HG02970 (cell line): ENCODE data around the gene LRRC56.

ENCODE experiments used
- ATAC-seq: cut with Tn5 transposase; IDR thresholded peaks from one replicate; pipeline ENCODE4 v1.9.1; 2021; ENCODE audit warnings: mild to moderate bottlenecking, moderate library complexity, moderate number of reproducible peaks; ENCODE audit not compliant: unreplicated experiment, low FRiP score

Gene LRRC56

DNA sequence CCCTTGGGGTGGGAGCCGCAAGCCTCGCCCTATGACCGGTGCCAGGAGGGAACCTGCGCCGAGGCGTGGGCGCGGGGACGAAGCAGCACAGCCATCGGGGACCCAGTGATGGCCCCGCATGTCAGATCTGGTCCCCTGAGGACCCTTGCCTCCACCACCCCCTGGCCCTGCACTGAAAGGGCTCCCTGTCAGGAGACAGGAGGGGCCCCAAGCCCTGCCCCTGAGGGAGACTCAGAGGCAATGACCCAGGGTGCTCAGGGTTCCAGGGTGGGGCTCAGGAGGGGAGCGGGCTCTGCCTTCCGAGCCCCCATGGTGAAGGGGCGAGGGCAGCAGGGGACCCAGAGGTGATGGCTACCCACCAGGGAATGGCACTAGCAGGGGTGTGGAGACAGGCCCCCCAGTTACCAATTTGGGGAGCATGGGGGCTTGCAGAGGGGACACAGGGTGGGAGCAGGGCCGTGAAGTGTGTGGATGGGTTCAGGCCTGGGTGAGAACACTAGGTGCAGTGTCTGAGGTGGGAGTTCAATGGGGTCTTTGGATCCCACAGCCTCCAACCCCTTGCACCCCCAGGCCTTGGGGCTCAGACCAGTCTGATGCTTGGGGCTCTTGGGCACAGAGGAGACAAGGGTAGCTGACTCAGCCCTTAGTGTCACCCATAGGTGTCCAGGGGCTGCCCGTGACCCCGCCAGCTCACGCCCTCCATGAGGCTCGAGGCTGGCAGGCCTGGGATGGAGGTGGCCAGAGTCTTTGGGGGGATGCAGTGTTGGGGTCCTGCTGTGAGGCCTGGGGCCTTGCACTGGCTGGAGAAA, 499 bp downstream of the LRRC56 start:
- ATAC-seq = no peak

DNA sequence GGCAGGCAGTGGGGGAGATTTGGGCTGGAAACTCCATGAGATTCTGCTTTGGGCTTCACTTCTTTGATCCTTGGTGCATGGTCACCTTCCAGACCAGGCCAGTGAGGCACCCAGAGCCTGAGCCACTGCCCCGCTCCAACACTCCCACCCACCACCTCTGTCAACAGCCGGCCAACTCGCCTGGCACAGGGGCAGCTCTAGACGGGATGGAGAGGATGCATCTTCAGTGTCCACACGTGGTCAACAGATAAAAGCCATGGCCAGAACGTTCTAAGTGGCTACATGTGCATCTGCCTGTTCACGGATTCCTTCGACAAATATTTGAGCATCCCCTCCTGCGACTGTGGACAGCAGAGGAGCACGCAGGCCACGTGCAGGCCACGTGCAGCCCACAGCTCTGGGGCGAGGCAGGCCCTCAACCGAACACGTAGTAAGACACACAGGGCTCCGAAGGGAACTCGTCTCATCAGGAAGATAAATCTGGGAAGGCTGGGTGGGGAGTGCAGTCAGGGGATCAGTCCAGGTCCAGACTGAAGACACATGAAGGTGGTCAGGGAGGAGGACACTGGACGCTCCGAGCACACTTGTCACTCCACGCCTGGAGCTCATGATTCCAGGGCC, 1.2 kb downstream of the LRRC56 start:
- no peak for ATAC-seq

DNA sequence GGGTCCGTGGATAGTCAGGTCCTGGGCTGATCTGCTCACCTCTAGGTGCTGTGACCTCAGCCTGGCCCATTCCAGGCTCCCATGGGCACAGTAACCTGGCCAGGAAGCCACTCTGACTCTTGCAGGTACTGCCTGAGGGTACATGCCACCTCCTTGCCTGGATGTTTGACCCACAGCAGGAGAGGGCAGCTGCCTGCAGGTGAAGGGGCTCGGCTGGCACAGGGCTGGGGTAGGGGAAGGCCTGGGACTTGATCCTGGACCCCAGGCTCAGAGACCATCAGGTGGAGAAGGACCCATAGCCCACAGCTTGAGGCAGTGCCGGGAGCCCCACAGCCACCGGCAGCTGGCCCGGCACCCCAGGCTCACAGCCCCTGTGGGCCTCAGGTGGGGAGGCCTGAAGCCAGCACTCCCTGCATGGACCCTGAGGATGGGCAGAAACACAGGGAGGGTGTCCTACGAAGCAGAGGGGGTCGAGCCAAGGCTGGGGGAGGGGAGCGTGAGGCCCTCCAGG, 2.7 kb downstream of the LRRC56 start:
- no peak for ATAC-seq

DNA sequence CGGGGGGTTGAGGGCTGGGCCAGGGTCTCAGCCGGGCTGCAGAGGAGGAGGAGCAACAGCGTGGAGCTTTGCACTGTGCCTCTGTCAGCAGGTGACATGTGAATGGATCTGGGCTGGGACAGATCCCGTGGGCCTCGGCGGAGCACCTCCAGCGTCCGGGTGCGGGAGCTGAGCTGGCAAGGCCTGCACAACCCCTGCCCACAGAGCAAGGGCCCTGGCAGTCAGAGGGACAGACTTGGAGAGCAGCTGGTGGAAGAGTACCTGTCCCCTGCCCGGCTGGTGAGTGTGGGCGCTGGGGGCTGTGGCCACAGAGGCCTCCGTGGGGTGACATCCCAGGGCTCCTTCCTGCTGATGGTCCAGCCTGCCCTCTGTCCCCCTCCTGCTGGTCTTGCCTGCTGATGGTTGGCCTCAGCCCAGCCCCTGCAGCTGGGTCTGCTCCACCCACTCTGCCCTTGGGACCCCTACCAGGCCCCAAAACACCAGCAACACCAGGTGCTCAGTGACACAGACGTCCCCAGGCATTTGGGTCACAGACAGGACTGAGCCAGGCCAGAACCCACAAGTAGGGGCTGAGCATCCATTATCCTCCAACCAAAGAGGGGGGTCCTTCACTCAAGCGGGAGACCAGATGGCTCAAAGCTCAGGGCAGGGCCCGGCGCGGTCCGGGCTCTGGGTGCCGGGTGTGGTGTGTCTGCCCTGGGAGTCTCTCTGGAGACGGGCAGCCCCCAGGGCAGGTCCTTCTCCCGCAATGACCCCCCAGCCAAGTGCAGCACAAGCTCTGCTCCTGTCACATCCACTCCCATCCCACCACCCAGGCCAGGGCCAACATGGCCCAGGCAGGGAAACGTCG, 3.5 kb downstream of the LRRC56 start:
- no peak for ATAC-seq

DNA sequence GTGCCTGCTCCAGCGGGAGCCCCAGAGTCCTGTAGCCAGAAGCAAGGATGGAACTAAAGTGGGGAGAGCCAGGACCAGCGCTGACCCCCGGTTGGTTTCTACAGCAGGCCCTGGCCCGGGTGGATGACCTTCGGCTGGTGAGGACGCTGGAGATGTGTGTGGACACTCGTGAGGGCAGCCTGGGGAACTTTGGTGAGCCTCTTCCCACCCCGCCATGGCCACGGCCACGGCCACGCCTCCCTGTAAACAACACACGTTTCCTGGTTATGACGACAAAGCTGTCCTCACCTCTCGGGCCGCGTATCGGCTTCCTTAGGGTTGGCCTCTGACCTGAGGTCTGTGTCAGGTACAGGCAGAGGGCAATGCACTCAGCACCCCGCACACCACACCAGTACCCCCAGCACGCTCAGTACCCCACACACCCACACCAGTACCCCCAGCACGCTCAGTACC, 4.1 kb downstream of the LRRC56 start:
- no peak for ATAC-seq

DNA sequence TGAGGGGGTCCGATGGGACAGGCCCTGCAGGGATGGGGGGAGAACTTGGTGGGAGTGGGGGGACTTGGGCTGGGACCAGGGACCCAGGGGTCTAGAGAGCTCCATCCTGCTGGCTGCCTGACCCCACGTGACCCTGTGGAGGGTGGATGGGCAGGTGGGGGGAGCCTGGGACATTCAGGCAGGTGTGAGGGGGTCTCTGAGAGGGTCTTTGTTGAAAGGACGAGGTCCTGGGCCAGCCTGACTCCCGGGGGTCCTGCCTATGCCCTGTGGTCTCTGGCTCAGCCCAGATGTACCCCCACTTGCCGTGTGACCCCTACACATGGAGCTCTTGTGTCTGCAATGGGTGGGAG, 7.5 kb downstream of the LRRC56 start:
- ATAC-seq = no peak

DNA sequence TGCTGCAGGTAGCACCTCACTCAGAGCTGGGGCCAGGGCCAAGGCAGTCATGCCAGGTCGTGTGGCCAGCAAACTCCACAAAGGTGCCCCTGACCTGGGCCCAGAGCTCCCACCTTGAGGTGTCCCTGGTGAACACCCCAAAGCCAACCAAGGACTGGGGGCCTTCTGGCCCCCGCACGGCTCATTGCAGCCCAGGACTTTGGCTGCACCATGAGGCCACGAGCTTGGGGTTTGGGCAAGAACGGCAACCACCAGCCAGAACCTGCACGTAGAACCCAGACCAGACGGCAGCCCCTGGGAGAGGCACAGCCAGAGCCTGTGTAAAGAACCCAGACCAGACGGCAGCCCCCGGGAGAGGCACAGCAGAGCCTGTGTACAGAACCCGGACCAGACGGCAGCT, 7.8 kb downstream of the LRRC56 start:
- no peak for ATAC-seq

DNA sequence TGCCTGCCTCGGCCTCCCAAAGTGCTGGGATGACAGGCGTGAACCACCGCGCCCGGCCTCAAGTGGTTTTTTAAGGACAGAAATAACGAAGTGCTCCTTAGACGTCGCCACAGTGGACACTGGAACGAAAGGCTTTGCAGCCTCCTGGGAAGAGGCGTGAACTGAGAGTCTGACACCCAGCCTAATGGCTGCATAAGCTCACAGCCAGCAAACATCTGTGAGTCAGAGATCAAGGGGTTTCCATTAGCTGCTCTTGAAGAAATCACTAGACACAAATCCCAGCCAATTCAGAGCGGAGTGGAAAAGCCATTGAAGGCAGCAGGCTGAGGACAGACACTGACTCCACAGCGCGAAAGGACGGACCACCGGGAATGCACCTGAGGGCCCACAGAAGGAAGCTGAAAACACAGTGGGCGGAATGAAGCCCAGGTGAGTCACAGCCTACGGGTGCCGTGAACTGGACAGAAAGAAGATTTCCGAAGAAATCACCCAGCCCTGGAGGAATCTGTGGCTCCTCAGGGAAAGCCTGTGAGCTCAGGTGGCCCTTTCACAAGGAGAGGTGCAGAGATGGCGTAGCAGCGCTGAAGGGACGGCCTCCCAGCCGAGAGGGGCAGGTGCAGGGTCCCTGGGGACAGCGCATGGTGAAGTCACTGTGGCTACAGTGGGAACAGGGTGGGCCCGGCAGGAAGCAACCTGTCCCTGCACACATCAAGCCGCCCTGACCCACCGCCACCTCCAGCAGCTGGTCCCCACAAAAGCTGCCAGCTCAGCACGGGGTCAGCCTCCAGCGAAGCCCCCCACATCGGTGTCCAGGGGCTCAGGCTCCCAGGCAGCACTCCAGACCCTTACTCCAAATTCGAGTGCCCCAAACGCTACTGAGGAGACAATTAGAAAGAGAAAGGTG, 11.6 kb downstream of the LRRC56 start:
- no peak for ATAC-seq

DNA sequence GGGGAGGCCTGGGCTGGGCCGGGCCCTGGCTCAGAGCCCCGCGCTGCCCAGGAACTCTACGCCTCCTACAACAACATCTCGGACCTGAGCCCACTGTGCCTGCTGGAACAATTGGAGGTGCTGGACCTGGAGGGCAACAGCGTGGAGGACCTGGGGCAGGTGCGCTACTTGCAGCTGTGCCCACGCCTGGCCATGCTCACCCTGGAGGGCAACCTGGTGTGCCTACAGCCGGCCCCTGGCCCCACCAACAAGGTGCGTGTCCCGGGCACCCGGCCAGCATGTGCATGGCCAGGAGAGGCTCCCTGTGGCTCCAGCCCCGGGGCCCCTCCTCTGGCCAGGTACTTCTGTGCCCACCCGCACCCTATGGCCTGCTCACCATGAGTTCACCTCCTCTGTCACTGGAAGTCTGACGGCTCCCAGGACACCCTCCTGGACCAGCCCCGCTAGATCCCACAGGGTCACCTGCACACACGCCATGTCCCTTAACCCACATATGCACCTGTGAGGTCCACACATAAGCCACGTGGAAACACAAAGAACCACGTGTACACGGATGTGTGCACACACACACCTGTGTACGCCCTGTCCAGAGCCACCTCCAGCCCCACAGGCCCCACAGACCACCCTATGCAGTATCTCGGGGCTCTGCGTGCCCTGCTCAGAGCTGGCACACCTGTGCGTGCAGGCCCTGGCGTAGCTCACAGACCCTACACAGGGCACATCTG, 12.9 kb downstream of the LRRC56 start:
- ATAC-seq = no peak

DNA sequence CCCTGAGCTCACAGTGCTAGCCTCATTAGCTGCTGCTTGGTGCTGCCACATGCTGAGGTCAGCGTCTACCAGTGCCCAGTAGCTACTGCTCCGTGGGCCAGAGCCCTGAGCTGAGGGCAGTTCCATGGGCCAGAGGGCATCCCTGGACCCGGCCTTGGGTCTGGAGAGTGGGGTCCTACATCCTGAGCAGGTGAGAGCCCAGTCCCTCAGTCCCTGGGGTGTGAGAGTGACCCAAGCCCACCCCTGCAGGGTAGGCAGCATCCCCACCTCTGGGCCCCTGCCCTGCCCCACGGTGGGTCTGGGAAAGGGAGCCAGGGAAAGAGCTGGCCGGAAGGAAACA, 13.4 kb downstream of the LRRC56 start:
- no peak for ATAC-seq

DNA sequence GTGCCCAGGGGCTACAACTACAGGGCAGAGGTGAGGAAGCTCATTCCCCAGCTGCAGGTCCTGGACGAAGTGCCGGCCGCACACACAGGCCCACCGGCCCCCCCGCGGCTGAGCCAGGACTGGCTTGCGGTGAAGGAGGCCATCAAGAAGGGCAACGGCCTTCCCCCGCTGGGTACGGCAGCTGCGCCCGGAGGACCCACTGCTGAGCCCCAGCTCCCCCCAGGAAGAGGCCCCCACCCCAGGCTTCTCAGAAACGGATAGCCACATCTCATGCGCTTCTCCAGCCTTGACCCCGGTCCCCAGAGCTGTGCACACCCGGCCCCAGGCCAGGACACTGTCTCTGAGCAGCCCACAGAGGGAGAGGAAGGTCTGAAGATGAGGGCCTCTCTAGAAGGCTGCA, 13.8 kb downstream of the LRRC56 start:
- no peak for ATAC-seq

DNA sequence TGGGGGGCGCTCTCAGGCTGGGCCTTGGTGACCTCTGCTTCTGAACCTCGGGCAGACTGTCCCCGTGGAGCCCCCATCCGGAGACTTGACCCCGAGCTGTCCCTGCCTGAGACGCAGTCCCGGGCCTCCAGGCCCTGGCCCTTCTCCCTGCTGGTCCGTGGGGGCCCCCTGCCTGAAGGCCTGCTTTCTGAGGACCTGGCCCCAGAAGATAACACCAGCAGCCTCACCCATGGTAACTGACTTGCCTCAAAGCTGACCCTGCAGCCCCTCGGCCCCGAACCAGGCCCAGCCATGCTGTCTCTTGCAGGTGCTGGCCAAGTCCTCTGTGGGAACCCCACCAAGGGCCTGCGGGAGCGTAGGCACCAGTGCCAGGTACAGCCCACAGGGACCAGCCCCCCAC, 14.3 kb downstream of the LRRC56 start:
- ATAC-seq = no peak

DNA sequence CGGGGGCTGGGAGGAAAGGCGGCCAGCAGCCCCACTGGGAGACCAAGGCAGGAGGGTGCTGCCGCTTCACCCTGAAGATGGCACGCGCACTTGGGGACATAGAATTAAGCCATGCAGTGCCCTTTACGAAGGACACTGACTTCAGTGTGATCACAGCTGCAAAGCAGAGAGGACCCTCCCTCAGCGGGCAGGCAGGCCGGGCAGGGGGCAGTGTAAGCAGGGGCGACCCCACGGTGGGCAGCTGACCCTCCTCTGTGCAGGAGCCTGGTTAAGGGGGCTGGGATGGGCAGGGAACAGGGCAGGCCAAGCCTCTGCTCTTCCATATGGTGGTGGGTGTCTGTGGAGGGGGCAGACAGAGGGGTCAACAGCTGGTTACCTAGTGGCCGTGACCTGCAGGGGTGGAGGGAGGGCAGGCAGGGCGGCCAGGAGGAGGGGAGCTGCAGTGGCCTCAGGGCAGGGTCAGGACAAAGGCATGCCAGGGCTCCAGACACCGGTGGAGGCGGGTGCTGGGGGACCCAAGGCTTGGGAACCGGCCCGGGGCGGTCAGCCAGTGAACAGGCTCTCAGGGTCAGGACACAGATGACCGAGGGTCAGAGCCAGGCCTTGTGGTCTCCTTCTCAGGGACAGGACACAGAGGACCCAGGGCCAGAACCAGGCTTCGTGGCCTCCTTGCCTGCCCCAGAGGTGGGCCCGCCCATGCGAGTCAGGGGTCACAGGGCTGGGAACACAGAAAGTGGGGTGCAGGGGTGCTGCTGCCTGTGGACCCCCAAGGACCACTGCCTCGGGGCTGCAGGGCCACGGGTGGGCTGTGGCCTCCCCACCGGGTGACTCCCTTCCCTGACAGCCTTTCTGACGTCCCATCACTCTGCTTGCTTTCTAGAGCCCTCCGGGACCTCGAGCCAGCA, 16.0 kb downstream of the LRRC56 start:
- ATAC-seq = no peak

DNA sequence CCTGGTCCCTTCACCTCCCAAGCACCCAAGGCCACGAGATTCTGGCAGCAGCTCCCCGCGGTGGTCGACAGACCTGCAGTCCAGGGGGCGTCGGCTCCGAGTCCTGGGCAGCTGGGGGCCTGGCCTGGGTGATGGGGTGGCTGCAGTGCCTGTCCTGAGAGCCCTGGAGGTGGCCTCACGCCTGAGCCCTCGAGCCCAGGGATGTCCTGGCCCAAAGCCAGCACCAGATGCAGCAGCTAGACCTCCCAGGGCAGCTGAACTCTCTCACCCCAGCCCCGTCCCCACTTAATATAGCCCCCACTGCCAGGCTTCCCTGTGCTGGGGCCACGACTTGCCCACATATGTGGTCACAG, 16.6 kb downstream of the LRRC56 start:
- ATAC-seq = no peak

DNA sequence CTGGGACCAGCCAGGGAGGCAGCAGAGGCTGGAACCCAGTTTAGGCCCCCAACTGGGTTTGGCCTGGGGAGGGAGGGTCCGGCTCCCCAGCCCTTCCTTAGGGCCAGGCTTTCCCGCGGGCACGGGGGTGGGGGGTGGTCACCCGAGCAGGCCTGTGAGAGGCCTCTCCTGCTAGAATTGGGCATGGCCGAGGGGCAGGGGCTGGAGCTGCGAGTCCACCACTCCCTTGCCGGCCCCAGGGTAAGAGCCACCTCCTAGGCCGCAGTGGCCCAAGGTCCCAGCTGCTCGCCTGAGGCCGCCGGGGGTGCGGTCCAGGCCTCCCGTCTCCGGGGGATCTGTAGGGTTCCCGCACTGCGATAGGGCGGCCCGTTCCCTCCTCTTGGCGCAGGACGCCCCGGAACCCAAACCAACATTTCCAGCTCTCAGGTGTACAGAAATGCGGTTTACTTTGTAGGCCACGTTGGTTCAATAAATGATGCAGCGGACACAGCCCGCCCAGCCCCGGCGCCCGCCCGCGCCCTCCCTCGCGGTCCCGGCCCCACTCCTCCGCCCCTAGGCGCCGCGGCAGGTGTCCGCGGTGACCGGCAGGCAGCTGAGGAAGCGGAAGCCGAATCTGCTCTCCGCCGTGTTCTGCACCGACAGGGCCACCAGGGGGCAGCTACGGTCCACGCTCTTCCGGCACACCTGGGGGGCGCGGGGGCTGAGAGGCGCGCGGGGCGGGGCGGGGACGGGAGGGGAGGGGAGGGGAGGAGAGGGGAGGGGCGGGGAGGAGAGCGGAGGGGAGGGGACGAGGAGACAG, 17.3 kb downstream of the LRRC56 start:
- no peak for ATAC-seq

DNA sequence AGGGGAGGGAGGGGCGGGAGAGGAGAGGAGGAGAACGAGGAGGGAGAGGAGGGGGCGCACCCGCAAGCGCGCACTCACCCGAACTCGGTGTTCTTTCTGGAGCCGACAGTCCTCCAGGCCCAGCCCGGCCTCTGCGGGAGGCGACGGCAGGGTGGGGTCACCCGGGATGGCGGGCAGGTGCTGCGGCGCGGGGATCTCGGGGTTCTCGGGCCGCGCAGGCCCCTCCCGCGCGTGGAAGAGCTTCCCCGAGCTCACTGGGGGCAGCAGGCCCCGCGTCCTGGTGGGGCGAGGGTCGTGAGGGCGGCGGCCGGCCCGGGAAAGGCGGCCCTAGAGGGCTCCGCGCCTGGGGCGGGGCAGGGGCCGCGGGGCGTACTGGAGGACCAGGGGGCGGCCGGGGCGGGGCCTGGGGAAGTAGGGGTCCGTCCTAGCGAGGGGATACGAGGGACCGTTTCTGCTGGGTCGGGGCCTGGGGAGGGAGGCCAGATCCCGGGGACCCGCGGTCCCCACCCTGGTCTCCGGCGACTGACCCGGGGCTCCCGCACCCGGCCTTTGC, 18.0 kb downstream of the LRRC56 start:
- no peak for ATAC-seq

DNA sequence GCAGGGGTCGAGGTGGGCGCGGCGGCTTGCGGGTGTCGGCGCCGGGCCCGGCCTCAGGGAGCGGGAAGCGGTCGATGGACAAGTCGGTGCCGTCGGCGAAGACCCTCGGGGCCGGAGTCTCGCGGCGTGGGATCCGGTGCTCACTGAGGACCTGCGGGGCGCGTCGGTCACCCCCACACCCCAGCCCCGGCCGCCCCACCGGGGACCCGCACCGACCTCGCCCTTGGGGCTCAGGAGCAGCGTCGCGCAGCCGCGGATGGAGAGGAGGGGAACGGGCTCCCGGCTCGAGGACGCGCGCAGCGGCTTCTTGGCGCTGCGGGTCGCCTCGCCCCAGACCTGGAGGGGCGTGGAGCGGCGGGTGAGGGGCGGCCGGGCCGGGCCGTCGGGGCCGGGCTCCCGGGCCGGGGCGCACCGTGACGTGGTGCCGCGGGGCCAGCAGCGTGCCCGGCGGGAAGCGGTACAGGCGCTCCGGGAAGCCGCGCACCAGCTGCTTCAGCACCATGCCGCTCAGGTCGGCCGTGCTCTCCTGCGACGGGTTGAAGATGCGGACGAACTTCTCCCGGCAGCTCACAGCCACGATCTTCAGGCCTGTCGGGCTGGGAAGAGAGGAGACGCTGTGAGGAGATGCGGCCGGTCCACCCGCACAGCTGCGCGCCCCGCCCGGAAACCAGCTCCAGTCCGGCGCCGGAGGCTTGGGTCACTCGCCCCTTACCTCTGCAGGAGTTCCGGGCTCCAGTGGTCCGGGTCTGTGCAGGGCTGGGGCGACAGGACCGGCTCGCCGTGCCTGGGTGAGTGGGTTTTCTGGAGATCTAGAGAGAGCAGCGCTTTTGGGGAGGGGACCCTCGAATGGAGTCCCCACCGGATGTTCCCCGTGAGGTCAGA, 18.7 kb downstream of the LRRC56 start:
- no peak for ATAC-seq
